ENCODE data around the gene GOSR1. TPM values are rescaled to one million over a fixed set of nuclear protein-coding genes. Genes with fewer than 3 reads are reported as not detected.
"Not testable (repeated sequence)": the region's sequence is repeated elsewhere in the genome, so short reads cannot be mapped to it uniquely, and the experiment has no call there.

Gene GOSR1
- total RNA-seq, 1 donor from 2014 or later, result 53.2 TPM

GRCh38 chr17:30520436-30520835 lies 43.2 kb downstream of the GOSR1 start:
- Mint-ChIP-seq H3K27ac (peak overlapping the region; percentile 15), H3K9me3 (no peaks in the 10 kb centered on the region), H3K27me3 (no peaks in the 10 kb centered on the region), H3K36me3 (peaks cover 35% of the 10 kb centered on the region), H3K4me3 (no peak overlapping the region), H3K4me1 (ENCODE audit: unreplicated experiment) (peaks cover 11% of the 10 kb centered on the region)
- no peak for TF ChIP-seq CTCF (conservative IDR thresholded peaks at IDR 0.05)
- no peak for DNase-seq (ENCODE audit: extremely low spot score, unreplicated experiment)

- Mint-ChIP-seq H3K9me3 (no peaks in the 10 kb centered on the region), H3K4me3 (no peak overlapping the region), H3K36me3 (peaks cover 32% of the 10 kb centered on the region), H3K4me1 (ENCODE audit: unreplicated experiment) (peaks cover 11% of the 10 kb centered on the region), H3K27me3 (no peaks in the 10 kb centered on the region), H3K27ac (no peak overlapping the region)
- DNase-seq (ENCODE audit: extremely low spot score, unreplicated experiment), result no peak
- TF ChIP-seq CTCF (conservative IDR thresholded peaks at IDR 0.05), result no peak
Observed at GRCh38 chr17:30520882-30521281, 43.7 kb downstream of the GOSR1 start.

GRCh38 chr17:30521766-30522165 lies 44.6 kb downstream of the GOSR1 start:
- Mint-ChIP-seq H3K4me1 (ENCODE audit: unreplicated experiment) (peaks cover 11% of the 10 kb centered on the region), H3K4me3 (no peak overlapping the region), H3K36me3 (peaks cover 32% of the 10 kb centered on the region), H3K27ac (no peak overlapping the region), H3K27me3 (no peaks in the 10 kb centered on the region), H3K9me3 (no peaks in the 10 kb centered on the region)
- DNase-seq (ENCODE audit: extremely low spot score, unreplicated experiment), result no peak
- TF ChIP-seq CTCF (conservative IDR thresholded peaks at IDR 0.05), result no peak

- H3K9me3 Mint-ChIP-seq, H3K4me3 Mint-ChIP-seq: not testable (repeated sequence)
Observed at GRCh38 chr17:30523236-30523635, 46.0 kb downstream of the GOSR1 start.

GRCh38 chr17:30524847-30525246 lies 47.6 kb downstream of the GOSR1 start:
- TF ChIP-seq CTCF (conservative IDR thresholded peaks at IDR 0.05), result no peak
- H3K27me3 Mint-ChIP-seq, result no peaks in the 10 kb centered on the region
- H3K4me3 Mint-ChIP-seq, result no peak overlapping the region
- peaks cover 26% of the 10 kb centered on the region for H3K36me3 Mint-ChIP-seq
- DNase-seq (ENCODE audit: extremely low spot score, unreplicated experiment), result no peak
- no peaks in the 10 kb centered on the region for H3K9me3 Mint-ChIP-seq
- peaks cover 8% of the 10 kb centered on the region for H3K4me1 Mint-ChIP-seq (ENCODE audit: unreplicated experiment)
- H3K27ac Mint-ChIP-seq, result no peak overlapping the region

More at GRCh38 chr17:30523236-30523635, 46.0 kb downstream of the GOSR1 start:
- H3K27ac Mint-ChIP-seq; DNase-seq (ENCODE audit: extremely low spot score, unreplicated experiment); H3K27me3 Mint-ChIP-seq: not testable (repeated sequence)
- peaks cover 29% of the 10 kb centered on the region for H3K36me3 Mint-ChIP-seq
- H3K4me1 Mint-ChIP-seq (ENCODE audit: unreplicated experiment), result peaks cover 11% of the 10 kb centered on the region

- H3K4me1 Mint-ChIP-seq (ENCODE audit: unreplicated experiment), result peaks cover 4% of the 10 kb centered on the region
- H3K36me3 Mint-ChIP-seq, result peaks cover 23% of the 10 kb centered on the region
- no peaks in the 10 kb centered on the region for H3K27me3 Mint-ChIP-seq
- DNase-seq (ENCODE audit: extremely low spot score, unreplicated experiment), result no peak
- no peak for TF ChIP-seq CTCF (conservative IDR thresholded peaks at IDR 0.05)
- H3K27ac Mint-ChIP-seq, result no peak overlapping the region
- H3K9me3 Mint-ChIP-seq, result no peaks in the 10 kb centered on the region
- H3K4me3 Mint-ChIP-seq, result no peak overlapping the region
Observed at GRCh38 chr17:30526401-30526800, 49.2 kb downstream of the GOSR1 start.

- not testable (repeated sequence) for H3K27me3 Mint-ChIP-seq; H3K27ac Mint-ChIP-seq; H3K36me3 Mint-ChIP-seq; H3K4me1 Mint-ChIP-seq (ENCODE audit: unreplicated experiment); DNase-seq (ENCODE audit: extremely low spot score, unreplicated experiment); H3K4me3 Mint-ChIP-seq; H3K9me3 Mint-ChIP-seq
Observed at GRCh38 chr17:30528701-30529100, 51.5 kb downstream of the GOSR1 start.

Data from type B pancreatic cell (in vitro differentiated cells).